GM21528 (cell line): ENCODE results near the gene RNF126.
A peak's percentile ranks its signal among the peaks of the same experiment; 100 is the strongest.
"Not testable (repeated sequence)": the region's sequence is repeated elsewhere in the genome, so short reads cannot be mapped to it uniquely, and the experiment has no call there.

ENCODE experiments used
- ATAC-seq: cut with Tn5 transposase; IDR thresholded peaks from one replicate; pipeline ENCODE4 v1.9.1; 2021; ENCODE audit warnings: mild to moderate bottlenecking, moderate library complexity; ENCODE audit not compliant: unreplicated experiment, low FRiP score

RNF126 gene

DNA sequence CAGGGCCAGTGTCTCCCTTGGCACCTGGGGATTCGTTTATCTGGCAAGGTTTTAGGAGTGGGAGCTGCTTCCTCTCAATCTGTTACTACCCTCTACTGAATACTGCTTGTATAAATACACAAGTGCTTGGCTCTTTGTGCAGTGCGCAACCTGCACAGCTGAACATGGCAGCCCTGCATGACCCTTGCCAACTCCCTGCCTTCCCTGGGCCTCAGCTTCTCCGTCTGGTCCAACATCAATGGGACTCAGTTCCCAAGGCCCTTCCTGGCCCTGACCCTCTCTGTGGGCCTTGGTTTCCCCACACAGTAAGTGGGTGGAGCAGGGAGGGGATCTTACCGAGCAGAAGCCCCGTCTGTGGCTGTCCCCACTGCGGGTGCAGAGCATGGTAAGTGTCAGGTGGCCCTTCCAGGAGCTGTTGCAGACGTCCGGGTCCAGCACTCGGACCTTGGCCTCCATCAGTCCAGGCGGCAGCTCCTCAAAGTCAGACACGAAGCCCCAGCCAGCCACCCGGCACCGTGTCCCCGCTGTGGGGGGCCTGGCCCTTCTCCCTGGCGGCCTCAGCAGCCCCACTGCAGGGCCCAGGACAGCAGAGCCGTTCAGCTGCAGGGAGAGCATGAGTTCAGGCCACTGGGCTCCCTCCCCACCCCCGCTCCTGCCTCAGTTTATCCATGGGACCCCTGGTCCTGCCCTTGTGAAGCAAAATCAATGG, 23.7 kb upstream of the RNF126 start:
- no peak for ATAC-seq

- no peak for ATAC-seq
These were observed 22.5 kb upstream of the RNF126 start for GRCh38 chr19:685454-685931.

DNA sequence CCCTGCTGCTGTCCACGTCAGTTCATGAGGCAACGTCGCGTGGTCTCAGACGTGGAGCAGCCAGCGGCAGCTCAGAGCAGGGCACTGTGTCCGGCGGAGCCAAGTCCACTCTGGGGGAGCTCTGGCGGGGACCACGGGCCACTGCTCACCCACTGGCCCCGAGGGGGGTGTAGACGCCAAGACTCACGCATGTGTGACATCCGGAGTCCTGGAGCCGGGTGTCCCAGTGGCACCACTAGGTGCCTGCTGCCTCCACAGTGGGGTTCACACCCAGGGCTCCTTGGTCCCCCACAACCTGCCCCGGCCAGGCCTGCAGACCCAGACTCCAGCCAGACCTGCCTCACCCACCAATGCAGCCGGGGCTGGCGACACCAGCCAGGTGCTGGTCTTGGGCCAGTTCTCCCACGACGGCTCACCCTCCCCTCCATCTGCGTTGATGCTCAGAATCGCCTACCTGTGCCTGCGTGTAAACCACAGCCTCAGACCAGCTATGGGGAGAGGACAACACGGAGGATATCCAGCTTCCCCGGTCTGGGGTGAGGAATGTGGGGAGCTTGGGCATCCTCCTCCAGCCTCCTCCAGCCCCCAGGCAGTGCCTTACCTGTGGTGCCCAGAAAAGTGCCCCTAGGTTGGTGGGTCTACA, 19.8 kb upstream of the RNF126 start:
- no peak for ATAC-seq

DNA sequence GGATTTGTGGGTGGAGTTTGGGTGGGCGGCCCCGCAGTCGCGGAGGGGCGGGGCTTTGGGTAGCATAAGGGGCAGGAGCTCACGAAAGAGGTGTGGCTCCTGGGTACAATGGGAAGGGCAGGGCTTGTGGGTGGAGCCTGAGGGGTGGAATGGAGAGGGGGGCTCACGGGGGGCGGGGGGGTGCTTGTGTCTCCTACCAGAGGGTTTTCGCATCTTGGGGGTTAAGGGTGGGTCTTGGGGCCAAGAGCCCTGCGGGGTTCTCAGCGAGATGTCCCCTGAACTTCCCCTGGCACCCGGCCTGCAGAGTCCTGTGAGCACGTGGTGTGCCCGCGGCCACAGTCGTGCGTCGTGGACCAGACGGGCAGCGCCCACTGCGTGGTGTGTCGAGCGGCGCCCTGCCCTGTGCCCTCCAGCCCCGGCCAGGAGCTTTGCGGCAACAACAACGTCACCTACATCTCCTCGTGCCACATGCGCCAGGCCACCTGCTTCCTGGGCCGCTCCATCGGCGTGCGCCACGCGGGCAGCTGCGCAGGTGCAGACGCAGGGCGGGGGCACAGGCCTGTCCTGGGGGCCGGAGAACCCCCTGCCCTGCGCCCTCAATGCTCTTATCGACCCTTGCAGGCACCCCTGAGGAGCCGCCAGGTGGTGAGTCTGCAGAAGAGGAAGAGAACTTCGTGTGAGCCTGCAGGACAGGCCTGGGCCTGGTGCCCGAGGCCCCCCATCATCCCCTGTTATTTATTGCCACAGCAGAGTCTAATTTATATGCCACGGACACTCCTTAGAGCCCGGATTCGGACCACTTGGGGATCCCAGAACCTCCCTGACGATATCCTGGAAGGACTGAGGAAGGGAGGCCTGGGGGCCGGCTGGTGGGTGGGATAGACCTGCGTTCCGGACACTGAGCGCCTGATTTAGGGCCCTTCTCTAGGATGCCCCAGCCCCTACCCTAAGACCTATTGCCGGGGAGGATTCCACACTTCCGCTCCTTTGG, 18.3 kb upstream of the RNF126 start:
- ATAC-seq: no peak

DNA sequence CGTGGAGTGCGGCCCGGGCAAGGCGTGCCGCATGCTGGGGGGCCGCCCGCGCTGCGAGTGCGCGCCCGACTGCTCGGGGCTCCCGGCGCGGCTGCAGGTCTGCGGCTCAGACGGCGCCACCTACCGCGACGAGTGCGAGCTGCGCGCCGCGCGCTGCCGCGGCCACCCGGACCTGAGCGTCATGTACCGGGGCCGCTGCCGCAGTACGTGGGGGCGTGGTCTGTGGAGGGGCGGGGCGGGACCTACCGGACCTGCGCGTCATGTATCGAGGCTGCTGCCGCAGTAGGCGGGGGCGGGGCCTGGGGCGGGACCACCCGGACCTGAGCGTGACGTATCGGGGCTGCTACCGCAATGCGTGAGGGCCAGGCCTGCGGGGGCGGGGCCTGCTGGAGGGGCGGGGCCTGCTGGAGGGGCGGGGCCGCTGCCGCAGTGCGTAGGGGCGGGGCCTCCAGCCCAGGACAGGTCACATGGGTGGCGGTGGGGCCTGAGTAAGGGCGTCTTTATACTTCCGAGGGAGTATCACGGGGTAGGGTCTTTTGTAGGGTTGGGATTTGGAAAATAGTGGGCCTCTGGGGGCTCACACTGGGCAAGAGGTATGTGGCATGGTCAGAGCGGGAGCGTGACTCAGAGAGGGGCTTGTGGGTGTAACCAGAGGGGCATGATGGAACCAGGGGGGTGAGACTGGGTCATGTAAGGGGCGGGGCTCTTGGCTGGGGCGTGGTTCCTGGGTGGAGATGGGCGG, 17.4 kb upstream of the RNF126 start:
- ATAC-seq: peak; percentile 63

- ATAC-seq: peak; percentile 19
These were observed 16.6 kb upstream of the RNF126 start for GRCh38 chr19:679418-680286.

GRCh38 chr19:678791-679388, 15.9 kb upstream of the RNF126 start:
- ATAC-seq: no peak

DNA sequence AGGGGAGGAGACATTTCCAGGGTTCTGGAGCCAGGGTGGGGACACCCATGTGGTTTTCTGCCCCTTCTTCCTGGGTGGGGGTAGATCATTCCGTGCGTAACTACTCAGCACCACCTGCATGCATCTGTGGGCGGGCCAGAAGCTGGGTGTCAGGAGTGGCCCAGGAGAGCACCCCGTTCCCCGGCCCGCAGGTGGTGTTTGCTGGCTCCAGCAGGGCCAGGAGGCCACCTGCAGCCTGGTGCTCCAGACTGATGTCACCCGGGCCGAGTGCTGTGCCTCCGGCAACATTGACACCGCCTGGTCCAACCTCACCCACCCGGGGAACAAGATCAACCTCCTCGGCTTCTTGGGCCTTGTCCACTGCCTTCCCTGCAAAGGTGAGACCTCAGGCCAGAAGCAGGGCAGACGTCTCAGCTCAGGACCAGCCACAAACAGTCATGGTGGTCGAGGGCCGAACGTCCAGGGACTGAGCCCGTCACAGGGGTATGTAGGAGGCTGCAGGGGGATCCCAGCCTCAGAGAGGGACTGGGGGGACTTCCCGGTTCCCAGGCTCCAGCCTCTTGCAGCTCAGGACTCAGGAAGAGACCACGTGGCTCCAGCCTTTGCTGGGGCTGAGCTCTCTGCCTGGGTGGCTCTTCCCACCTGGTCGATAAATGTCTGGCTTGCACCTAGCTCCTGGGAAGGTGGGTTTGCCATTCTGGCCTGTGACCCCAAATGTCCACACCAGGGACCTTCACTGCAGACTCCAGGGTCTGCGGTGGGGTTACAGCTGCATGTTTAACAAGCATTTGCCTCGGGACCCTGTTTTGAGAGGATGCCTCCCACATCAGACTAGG, 14.8 kb upstream of the RNF126 start:
- no peak for ATAC-seq

GRCh38 chr19:677201-677600, 14.2 kb upstream of the RNF126 start:
- no peak for ATAC-seq

GRCh38 chr19:676339-677105, 13.5 kb upstream of the RNF126 start, which contains the start of gene FSTL3:
Gene FSTL3 (plus strand): TSS chr19:676392. CDS start chr19:676424, 32 bp downstream.
- no peak for ATAC-seq

- ATAC-seq: no peak
These were observed 13.0 kb upstream of the RNF126 start for GRCh38 chr19:676007-676338.

DNA sequence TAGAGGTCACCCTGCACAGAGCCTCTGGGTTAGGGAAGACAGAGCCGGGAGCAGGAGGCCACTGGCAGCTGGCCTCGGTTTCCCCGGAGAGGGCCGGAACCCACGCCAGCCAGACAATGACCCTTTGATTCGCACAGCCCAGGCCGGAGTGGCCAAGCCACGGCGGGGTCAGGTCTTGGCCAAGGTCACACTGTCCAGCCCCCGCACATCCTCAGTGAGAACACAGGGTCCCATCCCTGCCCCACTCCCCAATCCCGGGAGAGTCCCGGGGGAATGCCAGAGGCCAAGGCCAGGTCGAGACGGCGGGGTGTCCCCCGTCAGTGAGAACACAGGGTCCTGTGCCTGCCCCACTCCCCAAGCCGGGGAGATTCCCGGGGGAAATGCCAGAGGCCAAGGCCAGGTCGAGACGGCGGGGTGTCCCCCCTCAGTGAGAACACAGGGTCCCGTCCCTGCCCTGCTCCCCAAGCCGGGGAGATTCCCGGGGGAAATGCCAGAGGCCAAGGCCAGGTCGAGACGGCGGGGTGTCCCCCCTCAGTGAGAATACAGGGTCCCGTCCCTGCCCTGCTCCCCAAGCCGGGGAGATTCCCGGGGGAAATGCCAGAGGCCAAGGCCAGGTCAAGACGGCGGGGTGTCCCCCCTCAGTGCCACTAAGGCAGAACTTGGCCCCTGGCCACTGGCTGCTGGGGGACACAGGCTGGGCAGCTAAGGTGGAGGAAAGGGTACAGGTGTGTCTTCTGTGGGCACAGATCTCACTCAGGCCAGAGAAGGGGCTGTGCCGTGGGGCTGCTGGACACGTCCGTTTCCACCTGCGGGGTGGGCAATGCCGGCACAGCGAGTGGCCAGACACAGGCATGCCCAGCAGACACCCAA, 11.5 kb upstream of the RNF126 start:
- ATAC-seq: no peak

DNA sequence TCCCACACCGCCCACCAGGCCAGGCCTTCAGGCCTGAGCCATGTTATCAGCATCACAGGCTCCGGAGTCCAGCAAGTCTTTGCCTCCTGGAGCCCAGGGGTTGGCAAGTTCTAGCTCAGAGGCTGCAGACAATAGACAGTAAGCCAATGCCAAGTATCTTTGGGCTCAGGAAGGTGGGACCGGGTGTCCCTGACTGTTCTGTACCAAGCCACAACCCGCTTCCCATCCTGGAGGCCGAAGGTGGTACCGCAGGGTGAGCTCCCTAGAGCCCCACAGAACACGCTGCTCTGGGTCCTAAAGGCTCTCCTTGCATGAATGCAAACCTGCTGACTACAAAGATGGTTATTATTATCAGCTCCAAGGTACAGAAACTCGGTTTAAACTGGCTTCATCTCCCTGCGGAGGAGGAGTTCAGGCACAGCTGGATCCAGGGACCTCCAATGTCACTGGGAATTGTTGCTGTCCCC, 7.6 kb upstream of the RNF126 start:
- ATAC-seq: no peak

DNA sequence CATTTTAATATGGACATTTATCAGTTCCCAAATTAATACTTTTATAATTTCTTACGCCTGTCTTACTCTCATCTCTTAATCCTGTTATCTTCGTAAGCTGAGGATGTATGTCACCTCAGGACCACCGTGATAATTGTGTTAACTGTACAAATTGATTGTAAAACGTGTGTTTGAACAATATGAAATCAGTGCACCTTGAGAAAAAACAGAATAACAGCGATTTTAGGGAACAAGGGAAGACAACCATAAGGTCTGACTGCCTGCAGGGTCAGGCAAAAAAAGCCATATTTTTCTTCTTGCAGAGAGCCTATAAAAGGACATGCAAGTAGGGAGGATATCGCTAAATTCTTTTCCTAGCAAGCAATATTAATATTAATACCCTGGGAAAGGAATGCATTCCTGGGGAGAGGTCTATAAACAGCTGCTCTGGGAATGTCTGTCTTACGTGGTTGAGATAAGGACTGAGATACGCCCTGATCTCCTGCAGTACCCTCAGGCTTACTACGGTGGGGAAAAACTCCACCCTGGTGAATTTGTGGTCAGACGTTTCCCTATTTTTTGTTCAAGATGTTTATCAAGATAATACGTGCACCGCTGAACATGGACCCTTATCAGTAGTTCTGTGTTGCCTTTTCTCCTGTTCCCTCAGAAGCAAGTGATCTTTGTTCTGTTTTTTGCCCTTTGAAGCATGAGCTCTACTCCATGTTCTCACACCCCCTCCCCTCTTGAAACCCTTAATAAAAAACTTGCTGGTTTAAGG, 5.8 kb upstream of the RNF126 start:
- ATAC-seq: not testable (repeated sequence)

GRCh38 chr19:666985-667573, 4.1 kb upstream of the RNF126 start:
- not testable (repeated sequence) for ATAC-seq
